Neural progenitor cell (in vitro differentiated cells): ENCODE results near the gene DCLRE1A.

Experiments used
- CTCF ChIP-seq: fragments of 200-600 bp; sonication (generic); IDR thresholded peaks from 2 replicates; pipeline ENCODE4 v1.5.1; 2017; ENCODE audit warnings: antibody characterized with exemption, mild to moderate bottlenecking
- EZH2 ChIP-seq: fragments of 200-600 bp; sonication (generic); IDR thresholded peaks from 2 replicates; pipeline ENCODE4 v1.6.1; 2017; ENCODE audit warnings: antibody characterized with exemption, mild to moderate bottlenecking, moderate library complexity

GRCh38 chr10:113891476-113891875 is 37.6 kb upstream of the DCLRE1A start:
- TF ChIP-seq CTCF (no peak), EZH2 (no peak)
